ENCODE results near the gene FBXO41.
A peak's percentile ranks its signal among the peaks of the same experiment; 100 is the strongest.
"Not testable (repeated sequence)": the region's sequence is repeated elsewhere in the genome, so short reads cannot be mapped to it uniquely, and the experiment has no call there.

Gene FBXO41

GRCh38 chr2:73286134-73286655 lies 1.9 kb upstream of the FBXO41 start:
- no peak for DNase-seq

GRCh38 chr2:73285159-73285739 lies 971 bp upstream of the FBXO41 start:
- no peak for DNase-seq

GRCh38 chr2:73283545-73284295 lies 558 bp downstream of the FBXO41 start:
- DNase-seq, result peak; percentile 18

GRCh38 chr2:73282924-73283544 lies 1.2 kb downstream of the FBXO41 start:
- DNase-seq, result no peak

- DNase-seq, result no peak
Measured at GRCh38 chr2:73281244-73281643, 3.0 kb downstream of the FBXO41 start.

GRCh38 chr2:73279852-73280251 lies 4.4 kb downstream of the FBXO41 start:
- DNase-seq, result no peak

- DNase-seq, result no peak
Measured at GRCh38 chr2:73272270-73272669, 12.0 kb downstream of the FBXO41 start.

- no peak for DNase-seq
Measured at GRCh38 chr2:73269686-73270465, 14.4 kb downstream of the FBXO41 start.

- DNase-seq, result peak; percentile 63
Measured at GRCh38 chr2:73268830-73269685, 15.2 kb downstream of the FBXO41 start.

GRCh38 chr2:73268366-73268829 lies 15.9 kb downstream of the FBXO41 start:
- DNase-seq, result no peak

GRCh38 chr2:73267008-73267407 lies 17.3 kb downstream of the FBXO41 start:
- DNase-seq, result no peak

GRCh38 chr2:73266061-73266901 lies 18.0 kb downstream of the FBXO41 start:
- DNase-seq, result no peak

GRCh38 chr2:73265298-73266060 lies 18.8 kb downstream of the FBXO41 start:
- no peak for DNase-seq

GRCh38 chr2:73264783-73265182 lies 19.5 kb downstream of the FBXO41 start:
- no peak for DNase-seq

GRCh38 chr2:73264332-73264606 lies 20.0 kb downstream of the FBXO41 start:
- no peak for DNase-seq

- DNase-seq, result no peak
Measured at GRCh38 chr2:73263540-73264331, 20.5 kb downstream of the FBXO41 start.

GRCh38 chr2:73262691-73263429 lies 21.4 kb downstream of the FBXO41 start:
- DNase-seq, result not testable (repeated sequence)

- DNase-seq, result no peak
Measured at GRCh38 chr2:73262108-73262651, 22.1 kb downstream of the FBXO41 start.

Data from stimulated activated CD4-positive, alpha-beta T cell treated with anti-CD3 and anti-CD28 coated beads, Interleukin-12 subunit alpha, Interleukin-12 subunit beta, amount 100 ng/mL, for 4 hours (primary cell).